ENCODE results near the gene RAD9A.

RAD9A gene

DNA sequence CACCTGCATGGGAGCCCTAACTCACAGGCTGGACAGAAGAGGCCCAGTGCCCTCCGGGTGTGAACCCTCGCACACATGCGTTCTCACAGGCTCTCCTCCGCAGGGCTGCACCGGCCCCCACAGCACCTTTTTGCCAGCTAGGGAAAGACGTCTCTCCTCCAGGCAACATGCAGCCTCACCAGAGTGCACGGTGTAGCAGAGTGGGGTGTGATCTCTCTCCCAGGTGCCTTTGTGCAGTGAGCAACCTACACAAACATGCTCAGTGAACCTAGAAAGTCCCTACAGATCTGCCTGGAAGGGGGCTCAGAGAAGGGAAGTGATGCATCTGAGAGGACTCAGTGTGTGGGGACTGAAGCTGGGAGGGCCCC lies 20.0 kb downstream of the RAD9A start:
- intact Hi-C loops (cut with DNase I; ENCODE audit: low total_unique reads), result no loop called here
- no peak overlapping the region for H3K4me3 ChIP-seq
- no peaks in the 10 kb centered on the region for H3K9me3 ChIP-seq
- H3K4me1 ChIP-seq, result peaks cover 0 to 32% (median 15%) of the 10 kb centered on the region in 4 donors
- no peak for DNase-seq
- H3K27ac ChIP-seq, result no peak overlapping the region
- no peak for TF ChIP-seq CTCF (IDR thresholded peaks at IDR 0.05)
- H3K36me3 ChIP-seq, result no peaks in the 10 kb centered on the region
- H3K27me3 ChIP-seq, result peaks cover 0 to 60% of the 10 kb centered on the region in 2 donors

DNA sequence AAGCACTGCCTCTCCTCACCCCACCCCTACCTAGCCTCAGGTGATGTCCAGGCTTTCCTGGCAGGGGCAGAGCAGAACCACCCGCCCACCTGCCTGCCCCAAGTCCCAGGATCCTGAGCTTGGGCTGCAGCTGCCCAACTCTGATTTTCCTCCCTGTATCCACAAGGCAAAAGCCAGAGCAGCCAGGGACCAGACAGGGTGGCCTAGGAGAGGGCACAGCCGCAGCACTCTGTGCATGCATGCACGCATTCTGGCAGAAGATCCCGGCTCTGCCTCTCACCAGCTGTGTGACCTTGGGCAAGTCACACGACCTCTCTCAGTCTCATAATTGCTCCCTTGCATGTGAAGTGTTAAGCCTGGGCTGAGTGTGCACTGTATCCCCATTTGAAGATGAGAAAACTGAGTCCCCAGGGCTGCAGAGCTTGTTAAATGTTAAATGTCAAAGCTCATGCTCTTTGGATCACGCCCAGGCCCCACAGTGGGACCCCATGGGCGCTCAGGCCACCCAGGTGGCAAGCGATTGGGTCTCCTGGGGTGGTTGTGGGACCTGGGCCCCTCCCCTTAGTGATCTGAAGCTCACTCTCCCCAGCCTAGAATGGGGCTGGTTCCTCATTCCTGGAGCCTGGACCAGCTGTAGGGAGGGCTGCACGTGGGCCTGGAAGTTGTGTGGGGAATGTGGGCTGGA lies 20.9 kb downstream of the RAD9A start:
- TF ChIP-seq CTCF (IDR thresholded peaks at IDR 0.05), result no peak
- H3K36me3 ChIP-seq, result no peaks in the 10 kb centered on the region
- peaks cover 0 to 51% of the 10 kb centered on the region in 2 donors for H3K27me3 ChIP-seq
- no peak overlapping the region for H3K27ac ChIP-seq
- no peak overlapping the region for H3K4me3 ChIP-seq
- no peak for DNase-seq
- intact Hi-C loops (cut with DNase I; ENCODE audit: low total_unique reads), result no loop called here
- H3K4me1 ChIP-seq, result peaks cover 5 to 40% (median 24%) of the 10 kb centered on the region in 4 donors
- no peaks in the 10 kb centered on the region for H3K9me3 ChIP-seq

DNA sequence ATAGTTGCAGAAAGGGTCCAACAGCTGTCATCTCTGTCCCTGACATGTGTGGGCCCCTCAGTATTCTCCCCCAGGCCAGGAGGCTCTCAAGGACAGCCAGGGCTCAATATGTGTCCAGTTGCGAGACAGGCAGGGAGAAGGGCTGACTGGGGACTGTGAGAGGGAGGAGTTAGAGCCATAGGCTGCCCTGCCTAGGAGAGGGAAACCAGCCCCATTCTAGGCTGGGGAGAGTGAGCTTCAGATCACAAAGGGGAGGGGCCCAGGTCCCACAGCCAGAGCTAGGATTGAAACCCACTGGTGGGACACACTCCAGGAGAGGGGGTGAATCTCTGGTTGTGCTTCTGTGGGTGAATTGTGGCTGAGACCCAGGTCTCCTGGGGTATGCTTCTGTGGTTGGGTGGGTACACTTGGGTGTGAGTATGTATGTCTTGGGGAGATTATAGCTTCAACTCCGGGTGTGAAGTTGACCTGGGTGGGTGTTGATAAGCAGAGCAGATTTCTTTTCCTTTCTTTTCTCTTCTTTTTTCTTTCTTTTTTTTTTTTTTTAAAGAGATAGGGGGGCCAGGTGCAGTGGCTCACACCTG lies 21.6 kb downstream of the RAD9A start:
- intact Hi-C loops (cut with DNase I; ENCODE audit: low total_unique reads), result no loop called here
- H3K27ac ChIP-seq, result no peak overlapping the region

GRCh38 chr11:67415501-67416304 lies 23.9 kb downstream of the RAD9A start, which contains the start of gene CARNS1:
Gene CARNS1, plus strand, starts transcription at chr11:67415678. Its CDS starts 522 bp downstream, at chr11:67416200.
- H3K4me3 ChIP-seq, result peak within 1 kb of the TSS; percentile 46 to 57
- H3K4me1 ChIP-seq, result peaks cover 5 to 60% (median 51%) of the 10 kb centered on the region in 4 donors
- H3K27ac ChIP-seq, result peak within 1 kb of the TSS; percentile 93 to 95
- H3K9me3 ChIP-seq, result no peaks in the 10 kb centered on the region
- no peak for DNase-seq
- H3K27me3 ChIP-seq, result peaks cover 0 to 21% of the 10 kb centered on the region in 2 donors
- no peak for TF ChIP-seq CTCF (IDR thresholded peaks at IDR 0.05)
- intact Hi-C loops (cut with DNase I; ENCODE audit: low total_unique reads), result no loop called here
- no peaks in the 10 kb centered on the region for H3K36me3 ChIP-seq

More for the DNA sequence above, 21.6 kb downstream of the RAD9A start:
- peaks cover 5 to 48% (median 31%) of the 10 kb centered on the region in 4 donors for H3K4me1 ChIP-seq
- no peaks in the 10 kb centered on the region for H3K36me3 ChIP-seq
- H3K4me3 ChIP-seq, result no peak overlapping the region
- TF ChIP-seq CTCF (IDR thresholded peaks at IDR 0.05), result no peak
- H3K9me3 ChIP-seq, result no peaks in the 10 kb centered on the region
- H3K27me3 ChIP-seq, result peaks cover 0 to 44% of the 10 kb centered on the region in 2 donors
- no peak for DNase-seq

DNA sequence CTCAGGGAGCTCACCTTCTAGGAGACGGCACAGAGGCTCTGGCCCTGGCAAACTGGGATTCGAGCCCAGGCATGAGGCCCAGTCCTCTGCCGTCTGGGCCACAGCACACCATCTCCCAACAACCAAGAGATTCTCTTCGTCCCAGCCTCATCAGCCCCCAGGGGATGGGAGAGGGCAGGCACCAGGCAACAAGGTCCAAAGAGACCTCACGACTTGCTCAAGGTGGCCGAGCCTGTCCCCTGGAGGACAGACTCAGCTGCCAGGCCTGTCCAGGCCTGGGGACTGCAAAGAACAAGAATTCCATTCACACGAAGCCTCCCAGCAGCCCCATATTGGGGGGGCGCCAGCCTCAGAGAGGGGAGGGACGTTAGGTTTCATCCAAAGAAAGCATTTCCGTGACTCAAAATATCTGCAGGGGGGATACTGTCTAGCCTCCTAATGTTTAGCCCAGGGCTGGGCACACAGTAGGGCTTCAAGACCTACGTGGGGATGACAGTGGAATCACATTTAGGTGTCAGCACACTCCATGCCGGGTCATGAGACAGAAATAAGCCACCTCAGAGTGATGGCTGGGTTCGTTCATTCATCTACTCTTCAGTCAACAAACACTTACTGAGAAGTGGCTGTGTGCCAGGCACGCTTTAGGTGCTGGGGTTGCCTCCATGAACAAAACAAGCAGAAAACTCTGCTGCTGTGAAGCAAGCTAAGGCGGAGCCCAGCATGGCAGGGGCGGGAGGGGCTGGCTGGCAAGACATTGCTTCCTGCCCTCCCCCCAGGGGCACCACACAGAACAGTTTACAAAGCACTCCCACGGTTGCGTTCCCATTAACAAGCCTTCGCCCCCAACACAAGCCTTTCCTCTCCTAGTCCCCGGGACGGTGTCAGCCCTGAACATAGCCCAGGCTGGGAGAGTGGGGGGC lies 24.9 kb downstream of the RAD9A start:
- Histone ChIP-seq H3K4me1 (peaks cover 5 to 65% (median 54%) of the 10 kb centered on the region in 4 donors), H3K27me3 (peaks cover 0 to 11% of the 10 kb centered on the region in 2 donors), H3K9me3 (no peaks in the 10 kb centered on the region), H3K4me3 (no peak overlapping the region), H3K36me3 (no peaks in the 10 kb centered on the region), H3K27ac (peak overlapping the region; percentile 93 to 95)
- intact Hi-C loops (cut with DNase I; ENCODE audit: low total_unique reads), result no loop called here
- peak; percentile 57 to 83 for DNase-seq
- no peak for TF ChIP-seq CTCF (IDR thresholded peaks at IDR 0.05)

Data from tibial artery (tissue), 4 donors.